ENCODE data around the gene PLCB1.

DNA sequence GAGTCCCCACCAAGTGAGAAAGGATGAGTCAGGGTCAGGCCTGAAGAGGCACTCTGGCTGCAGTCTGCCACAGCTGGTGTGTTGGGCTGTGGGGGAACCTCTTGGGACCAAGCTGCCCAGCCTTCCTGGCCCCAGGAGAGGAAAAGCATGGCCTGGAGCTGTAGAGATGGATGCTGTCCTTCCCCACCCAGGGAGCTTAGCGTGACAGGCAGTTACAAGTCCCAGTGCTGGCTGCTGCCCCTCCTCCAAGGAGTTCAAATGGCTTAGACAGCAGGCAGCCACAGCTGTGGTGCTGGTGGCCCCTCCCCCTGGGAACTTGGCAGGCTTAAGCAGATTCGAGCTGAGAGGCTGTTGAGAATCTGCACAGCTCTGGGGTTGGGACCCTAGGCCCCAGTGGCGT is 253.2 kb downstream of the PLCB1 start:
- no peak for TF ChIP-seq CTCF (IDR thresholded peaks at IDR 0.05; ENCODE audit: borderline replicate concordance, extremely low read depth, low read length, poor library complexity, severe bottlenecking)
- no peak for TF ChIP-seq EZH2 (IDR thresholded peaks at IDR 0.05; ENCODE audit: borderline replicate concordance, low read depth, low read length, severe bottlenecking)
